Erythroblast (primary cell): ENCODE results near the gene XG.

Source experiments
- GATA1 ChIP-seq: IDR thresholded peaks from 2 replicates; pipeline ENCODE4 v1.6.1; 2011; ENCODE audit warnings: low read depth, mild to moderate bottlenecking, control low read depth, low read length, moderate library complexity
- POLR2A ChIP-seq: IDR thresholded peaks from 2 replicates; pipeline ENCODE4 v1.6.1; 2011; ENCODE audit warnings: mild to moderate bottlenecking, low read length

- TF ChIP-seq POLR2A (no peak), GATA1 (no peak)
Measured at GRCh38 chrX:2711441-2711840, 40.4 kb upstream of the XG start.
